Nephron progenitor cell (in vitro differentiated cells): ENCODE data around the gene UBE2Q1.
A peak's percentile ranks its signal among the peaks of the same experiment; 100 is the strongest.

Source experiments
- DNase-seq: peaks from one replicate; pipeline ENCODE4 v3.0.0; 2021
- H3K27ac Mint-ChIP-seq: 2 replicates; pipeline ENCODE4 v1.8.0; 2021; ENCODE audit warnings: mild to moderate bottlenecking, moderate library complexity, mixed read lengths
- H3K27me3 Mint-ChIP-seq: 2 replicates; pipeline ENCODE4 v1.8.0; 2021; ENCODE audit warnings: mild to moderate bottlenecking, low read depth, mixed read lengths; ENCODE audit not compliant: poor library complexity
- H3K36me3 Mint-ChIP-seq: 2 replicates; pipeline ENCODE4 v1.8.0; 2021; ENCODE audit warnings: low read depth, mixed read lengths
- H3K4me1 Mint-ChIP-seq: 2 replicates; pipeline ENCODE4 v1.8.0; 2021; ENCODE audit warnings: mixed read lengths
- H3K4me3 Mint-ChIP-seq: 2 replicates; pipeline ENCODE4 v1.8.0; 2021; ENCODE audit warnings: mild to moderate bottlenecking, moderate library complexity, mixed read lengths
- H3K9me3 Mint-ChIP-seq: 2 replicates; pipeline ENCODE4 v1.8.0; 2021; ENCODE audit warnings: mild to moderate bottlenecking, moderate library complexity, mixed read lengths
- TF ChIP-seq, protein P1 (sequence below): fragments of 200-600 bp; sonication (generic); IDR thresholded peaks from 2 replicates; pipeline ENCODE4 v1.5.0; 2021; ENCODE audit warnings: antibody characterized with exemption

The UBE2Q1 gene

DNA sequence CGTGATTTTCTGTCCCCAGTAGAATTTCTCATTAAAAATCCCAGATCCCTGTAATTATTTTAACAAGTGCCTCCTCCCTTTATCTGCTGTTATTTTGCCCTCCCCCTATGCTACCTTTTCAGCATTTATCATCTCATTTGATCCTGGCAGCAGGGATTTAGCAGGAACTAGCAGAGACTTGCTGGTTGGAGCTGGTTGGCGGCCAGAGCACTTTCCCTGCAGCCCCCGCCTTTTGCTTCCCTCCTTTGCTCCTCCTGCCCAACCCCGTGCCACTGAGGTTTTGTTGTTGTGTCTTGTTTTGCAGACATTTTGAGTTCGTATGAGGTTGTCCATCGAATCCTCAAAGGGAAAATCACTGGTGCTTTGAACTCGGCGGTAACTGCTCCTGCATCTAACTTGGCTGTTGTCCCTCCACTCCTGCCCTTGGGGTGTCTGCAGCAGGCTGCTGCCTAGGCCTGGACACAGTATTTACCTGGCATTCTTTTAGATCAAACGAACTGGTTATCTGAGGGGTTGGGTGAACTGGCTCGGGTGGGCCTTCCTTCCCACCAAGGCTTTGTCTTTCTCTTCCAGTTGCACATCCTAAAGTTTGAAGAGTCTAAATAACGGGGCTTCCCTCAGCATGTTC is 11.2 kb downstream of the UBE2Q1 start:
- TF ChIP-seq, protein P1, sequence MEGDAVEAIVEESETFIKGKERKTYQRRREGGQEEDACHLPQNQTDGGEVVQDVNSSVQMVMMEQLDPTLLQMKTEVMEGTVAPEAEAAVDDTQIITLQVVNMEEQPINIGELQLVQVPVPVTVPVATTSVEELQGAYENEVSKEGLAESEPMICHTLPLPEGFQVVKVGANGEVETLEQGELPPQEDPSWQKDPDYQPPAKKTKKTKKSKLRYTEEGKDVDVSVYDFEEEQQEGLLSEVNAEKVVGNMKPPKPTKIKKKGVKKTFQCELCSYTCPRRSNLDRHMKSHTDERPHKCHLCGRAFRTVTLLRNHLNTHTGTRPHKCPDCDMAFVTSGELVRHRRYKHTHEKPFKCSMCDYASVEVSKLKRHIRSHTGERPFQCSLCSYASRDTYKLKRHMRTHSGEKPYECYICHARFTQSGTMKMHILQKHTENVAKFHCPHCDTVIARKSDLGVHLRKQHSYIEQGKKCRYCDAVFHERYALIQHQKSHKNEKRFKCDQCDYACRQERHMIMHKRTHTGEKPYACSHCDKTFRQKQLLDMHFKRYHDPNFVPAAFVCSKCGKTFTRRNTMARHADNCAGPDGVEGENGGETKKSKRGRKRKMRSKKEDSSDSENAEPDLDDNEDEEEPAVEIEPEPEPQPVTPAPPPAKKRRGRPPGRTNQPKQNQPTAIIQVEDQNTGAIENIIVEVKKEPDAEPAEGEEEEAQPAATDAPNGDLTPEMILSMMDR: no peak
- Mint-ChIP-seq H3K27ac (peak overlapping the region; percentile 74), H3K9me3 (no peaks in the 10 kb centered on the region), H3K4me1 (peaks cover 44% of the 10 kb centered on the region), H3K4me3 (no peak overlapping the region), H3K36me3 (peaks cover 29% of the 10 kb centered on the region), H3K27me3 (peaks cover 10% of the 10 kb centered on the region)
- DNase-seq: no peak

DNA sequence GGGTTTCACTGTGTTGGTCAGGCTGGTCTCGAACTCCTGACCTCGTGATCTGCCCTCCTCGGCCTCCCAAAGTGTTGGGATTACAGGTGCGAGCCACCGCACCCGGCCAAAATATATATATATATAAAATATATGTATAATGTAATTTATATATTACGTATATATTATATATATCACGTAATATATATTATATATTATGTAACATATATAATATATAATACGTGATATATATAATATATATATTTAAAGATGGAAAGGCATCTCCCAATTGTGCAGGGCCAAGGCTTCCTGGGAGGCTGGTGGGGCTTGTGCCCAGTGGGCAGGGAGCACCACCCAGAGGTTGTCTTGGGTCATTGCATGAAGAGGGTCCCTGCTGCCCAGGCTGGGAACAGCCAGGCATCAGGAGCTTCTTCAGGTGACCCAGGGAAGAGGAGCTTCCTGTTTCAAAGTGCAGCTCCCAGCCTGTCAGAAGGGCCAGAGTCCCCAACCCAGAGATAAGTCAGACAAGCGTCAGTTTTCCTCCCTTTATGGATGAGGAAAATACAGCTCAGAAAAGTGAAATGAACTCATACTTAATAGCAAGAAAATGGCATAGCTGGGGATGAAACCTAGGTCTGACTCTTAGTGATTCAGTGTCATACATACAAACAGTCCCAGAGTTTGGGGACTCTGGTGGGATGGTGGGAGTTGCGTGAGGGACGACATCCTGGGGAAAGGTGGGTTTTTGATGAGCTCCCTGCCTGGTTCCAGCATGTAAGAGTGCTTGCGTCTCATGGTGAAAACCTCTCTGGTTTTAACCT is 12.0 kb downstream of the UBE2Q1 start:
- H3K4me1 Mint-ChIP-seq: peaks cover 51% of the 10 kb centered on the region
- H3K4me3 Mint-ChIP-seq: no peak overlapping the region
- TF ChIP-seq, protein P1: peak; percentile 77
- H3K36me3 Mint-ChIP-seq: peaks cover 22% of the 10 kb centered on the region
- DNase-seq: peak; percentile 68
- H3K9me3 Mint-ChIP-seq: no peaks in the 10 kb centered on the region
- H3K27me3 Mint-ChIP-seq: peaks cover 11% of the 10 kb centered on the region
- no peak overlapping the region for H3K27ac Mint-ChIP-seq

DNA sequence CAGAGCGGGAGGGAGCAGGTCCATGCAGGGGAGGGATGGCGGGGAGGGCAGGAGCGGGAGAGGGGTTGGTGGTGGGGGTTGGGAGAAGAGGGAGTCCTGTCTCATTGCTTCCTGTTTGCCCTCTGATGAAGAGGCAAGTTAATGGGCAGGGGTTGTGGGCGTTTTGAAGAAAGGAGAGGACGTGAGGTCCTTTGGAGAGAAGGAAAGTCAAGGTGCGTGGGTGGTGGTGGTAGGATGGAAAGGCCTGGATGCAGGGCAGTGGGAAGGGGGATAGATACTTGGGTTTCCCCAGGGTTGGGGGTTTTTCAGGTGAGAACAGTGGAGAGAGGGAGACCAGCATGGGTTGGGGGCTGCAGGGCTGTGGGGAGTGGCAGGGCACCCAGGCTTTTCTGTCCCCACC is 17.2 kb downstream of the UBE2Q1 start:
- H3K9me3 Mint-ChIP-seq: no peaks in the 10 kb centered on the region
- TF ChIP-seq, protein P1: no peak

DNA sequence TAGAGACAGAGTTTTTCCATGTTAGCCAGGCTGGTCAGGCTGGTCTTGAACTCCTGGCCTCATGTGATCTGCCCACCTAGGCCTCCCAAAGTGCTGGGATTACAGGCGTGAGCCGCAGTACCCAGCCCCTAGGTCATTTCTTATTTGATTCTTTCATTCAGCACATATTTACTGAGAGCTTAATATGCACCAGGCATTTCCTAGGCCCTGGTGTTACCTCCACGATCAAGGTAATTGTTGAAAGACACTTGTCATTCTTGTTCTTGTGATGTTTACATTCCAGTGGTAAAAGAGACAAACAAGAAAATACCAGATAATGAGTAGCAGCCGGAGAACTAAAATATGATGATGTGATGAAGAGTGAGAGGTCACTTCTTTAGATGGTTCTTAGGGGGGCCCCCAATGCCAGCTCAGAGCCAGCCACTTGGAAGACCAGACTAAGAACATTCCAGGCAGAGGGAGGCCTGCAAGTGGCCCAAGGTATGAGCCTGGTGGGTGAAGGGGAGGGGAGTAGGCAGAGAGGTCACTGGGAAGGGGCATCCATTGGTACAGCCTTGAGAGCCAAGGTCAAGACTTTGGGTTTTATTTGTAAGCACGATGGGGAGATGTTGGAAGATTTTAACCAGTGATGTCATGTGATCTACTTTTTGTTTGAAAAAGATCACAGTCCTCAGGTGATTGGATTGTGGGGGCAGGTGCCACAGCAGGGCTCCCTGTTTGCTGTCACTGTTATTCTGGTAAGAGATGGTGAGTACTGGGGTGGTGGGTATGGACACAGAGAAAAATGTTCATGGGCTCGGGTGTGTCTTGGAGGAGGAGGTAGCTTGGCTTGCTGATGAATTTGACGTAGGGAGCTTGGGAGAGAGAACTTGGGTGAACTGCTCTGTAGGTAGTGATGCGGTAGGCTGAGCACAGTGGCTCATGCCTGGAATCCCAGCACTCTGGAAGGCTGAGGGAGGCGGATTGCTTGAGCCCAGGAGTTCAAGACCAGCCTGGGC is 18.7 kb downstream of the UBE2Q1 start:
- Mint-ChIP-seq H3K27me3 (peaks cover 32% of the 10 kb centered on the region), H3K27ac (no peak overlapping the region), H3K36me3 (peaks cover 5% of the 10 kb centered on the region), H3K4me1 (peaks cover 32% of the 10 kb centered on the region), H3K4me3 (no peak overlapping the region), H3K9me3 (peaks cover 9% of the 10 kb centered on the region)
- DNase-seq: no peak
- TF ChIP-seq, protein P1: no peak

More for the DNA sequence above, 17.2 kb downstream of the UBE2Q1 start:
- Mint-ChIP-seq H3K27me3 (peaks cover 21% of the 10 kb centered on the region), H3K4me1 (peaks cover 38% of the 10 kb centered on the region), H3K4me3 (no peak overlapping the region), H3K27ac (no peak overlapping the region), H3K36me3 (no peaks in the 10 kb centered on the region)
- no peak for DNase-seq

DNA sequence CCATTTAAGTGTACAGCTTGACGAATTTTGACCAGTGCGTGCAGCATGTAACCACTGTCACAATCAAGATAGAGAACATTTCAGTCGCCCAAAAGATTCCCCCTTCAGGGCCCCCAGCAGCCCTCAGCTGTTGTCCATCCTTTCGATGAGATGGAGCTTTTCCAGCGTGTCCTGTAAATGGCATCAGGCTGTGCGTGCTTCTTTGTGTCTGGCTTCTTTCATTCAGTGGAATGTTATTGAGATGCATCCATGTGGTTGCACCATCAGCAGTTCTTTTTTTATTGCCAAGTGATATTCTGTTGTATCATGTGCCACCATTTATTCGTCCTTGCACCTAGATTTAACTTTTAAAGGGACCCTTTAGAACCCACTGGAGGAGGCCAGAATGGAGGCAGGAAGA is 21.9 kb downstream of the UBE2Q1 start:
- peaks cover 5% of the 10 kb centered on the region for H3K36me3 Mint-ChIP-seq

More for the DNA sequence above, 21.9 kb downstream of the UBE2Q1 start:
- Mint-ChIP-seq H3K4me3 (no peak overlapping the region), H3K27ac (no peak overlapping the region), H3K4me1 (peaks cover 11% of the 10 kb centered on the region), H3K27me3 (peaks cover 37% of the 10 kb centered on the region), H3K9me3 (peaks cover 19% of the 10 kb centered on the region)
- TF ChIP-seq, protein P1: no peak
- DNase-seq: no peak
